ENCODE measurements around the gene PAWR. TPM values are rescaled to one million over a fixed set of nuclear protein-coding genes. Genes with fewer than 3 reads are reported as not detected.

Gene PAWR
- total RNA-seq, 1 experiment from 2014 or later = 204 TPM

DNA sequence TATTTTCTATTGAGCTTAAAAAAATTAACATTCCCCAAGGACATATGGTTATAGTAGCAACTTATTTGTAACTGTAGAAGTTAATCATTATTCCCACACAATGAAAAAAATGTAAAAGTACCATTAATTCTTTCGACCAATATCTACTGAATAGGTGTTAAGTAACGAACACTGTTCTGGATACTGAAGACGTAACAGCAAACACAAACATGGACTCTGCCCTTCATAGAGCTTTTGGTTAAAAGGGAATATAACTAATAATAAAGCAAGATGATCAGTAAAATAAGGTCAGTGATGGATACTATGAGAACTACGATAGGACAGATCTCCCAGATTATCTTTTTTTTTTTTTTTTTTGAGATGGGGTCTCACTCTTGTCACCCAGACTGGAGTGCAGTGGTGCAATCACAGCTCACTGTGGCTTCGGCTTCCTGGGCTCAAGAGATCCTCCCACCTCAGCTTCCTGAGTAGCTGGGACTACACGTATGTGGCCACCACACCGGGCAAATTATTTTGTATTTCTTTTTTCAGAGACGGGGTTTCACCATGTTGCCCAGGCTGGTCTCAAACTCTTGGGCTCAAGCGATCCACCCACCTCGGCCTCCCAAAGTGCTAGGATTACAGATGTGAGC is 93.9 kb downstream of the PAWR start:
- Histone ChIP-seq H3K9me2 (ENCODE audit: insufficient read depth) (no peaks in the 10 kb centered on the region), H3K27me3 (ENCODE audit: insufficient read depth, low read depth) (no peaks in the 10 kb centered on the region), H3K79me2 (ENCODE audit: low read depth) (peaks cover 23% of the 10 kb centered on the region), H3F3A (ENCODE audit: insufficient read depth, low read depth) (peaks cover 8% of the 10 kb centered on the region; the same call in 1 of the 2 replicates), H3K4me2 (no peak overlapping the region), H3K27ac (0 out of 2 replicates have a peak overlapping the region, but pooled peaks have one; percentile 22), H3K36me3 (ENCODE audit: low read depth) (peaks cover 9% of the 10 kb centered on the region; the same call in 1 of the 2 replicates), H3K4me3 (no peak overlapping the region), H3K4me1 (replicated peaks; ENCODE audit: insufficient read depth) (no peaks in the 10 kb centered on the region), H4K20me1 (ENCODE audit: insufficient read depth) (no peaks in the 10 kb centered on the region), H3K9me3 (ENCODE audit: insufficient read depth, low read depth) (0 out of 2 replicates have a peak, but pooled peaks cover 3% of the 10 kb centered on the region), H2AFZ (no peak overlapping the region)
- POLR2A ChIA-PET (ENCODE audit: unreplicated experiment) = no interaction called here
- CTCF ChIA-PET = interaction anchor here (0.6 kb wide), 1 partner anchor 21 kb away, joined by 14 read pairs; no protein-coding TSS in a partner anchor
- BruUV-seq (replicated peaks) = no TSS peak
- intact Hi-C loops (cut with micrococcal nuclease; ENCODE audit: unreplicated experiment) = no loop called here
- no peak for DNase-seq
- no peak for TF ChIP-seq EZH2 (IDR thresholded peaks at IDR 0.05; ENCODE audit: low read depth)
- TF ChIP-seq, protein P1, sequence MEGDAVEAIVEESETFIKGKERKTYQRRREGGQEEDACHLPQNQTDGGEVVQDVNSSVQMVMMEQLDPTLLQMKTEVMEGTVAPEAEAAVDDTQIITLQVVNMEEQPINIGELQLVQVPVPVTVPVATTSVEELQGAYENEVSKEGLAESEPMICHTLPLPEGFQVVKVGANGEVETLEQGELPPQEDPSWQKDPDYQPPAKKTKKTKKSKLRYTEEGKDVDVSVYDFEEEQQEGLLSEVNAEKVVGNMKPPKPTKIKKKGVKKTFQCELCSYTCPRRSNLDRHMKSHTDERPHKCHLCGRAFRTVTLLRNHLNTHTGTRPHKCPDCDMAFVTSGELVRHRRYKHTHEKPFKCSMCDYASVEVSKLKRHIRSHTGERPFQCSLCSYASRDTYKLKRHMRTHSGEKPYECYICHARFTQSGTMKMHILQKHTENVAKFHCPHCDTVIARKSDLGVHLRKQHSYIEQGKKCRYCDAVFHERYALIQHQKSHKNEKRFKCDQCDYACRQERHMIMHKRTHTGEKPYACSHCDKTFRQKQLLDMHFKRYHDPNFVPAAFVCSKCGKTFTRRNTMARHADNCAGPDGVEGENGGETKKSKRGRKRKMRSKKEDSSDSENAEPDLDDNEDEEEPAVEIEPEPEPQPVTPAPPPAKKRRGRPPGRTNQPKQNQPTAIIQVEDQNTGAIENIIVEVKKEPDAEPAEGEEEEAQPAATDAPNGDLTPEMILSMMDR (conservative IDR thresholded peaks at IDR 0.05) = no peak

DNA sequence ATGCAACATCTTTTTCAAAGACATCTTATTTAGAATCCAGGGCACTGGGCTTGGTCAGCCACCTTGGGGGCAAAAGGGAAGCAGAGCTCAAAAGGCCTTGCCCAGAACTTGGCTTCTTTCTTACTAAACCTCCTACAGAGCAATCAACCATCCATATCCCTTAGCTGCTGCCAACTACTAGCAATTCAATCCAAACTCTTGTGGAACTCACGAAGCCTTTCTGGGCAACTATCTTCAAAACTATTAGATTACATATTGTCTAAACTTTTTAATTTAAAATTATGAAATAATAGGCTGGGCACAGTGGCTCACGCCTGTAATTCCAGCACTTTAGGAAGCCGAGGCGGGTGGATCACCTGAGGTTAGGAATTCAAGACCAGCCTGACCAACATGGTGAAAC is 95.5 kb downstream of the PAWR start:
- Histone ChIP-seq H3K79me2 (ENCODE audit: low read depth) (peaks cover 21% of the 10 kb centered on the region; the same call in 1 of the 2 replicates), H3K27ac (no peak overlapping the region), H4K20me1 (ENCODE audit: insufficient read depth) (no peaks in the 10 kb centered on the region), H3K27me3 (ENCODE audit: insufficient read depth, low read depth) (no peaks in the 10 kb centered on the region), H3K4me2 (no peak overlapping the region), H3K9me2 (ENCODE audit: insufficient read depth) (no peaks in the 10 kb centered on the region), H3K4me3 (no peak overlapping the region), H3K9me3 (ENCODE audit: insufficient read depth, low read depth) (0 out of 2 replicates have a peak, but pooled peaks cover 3% of the 10 kb centered on the region), H2AFZ (no peak overlapping the region), H3K36me3 (ENCODE audit: low read depth) (peaks cover 19% of the 10 kb centered on the region; the same call in 1 of the 2 replicates), H3F3A (ENCODE audit: insufficient read depth, low read depth) (peaks cover 7% of the 10 kb centered on the region; the same call in 1 of the 2 replicates), H3K4me1 (replicated peaks; ENCODE audit: insufficient read depth) (no peaks in the 10 kb centered on the region)
- TF ChIP-seq, protein P1 (conservative IDR thresholded peaks at IDR 0.05) = no peak
- no peak for TF ChIP-seq EZH2 (IDR thresholded peaks at IDR 0.05; ENCODE audit: low read depth)
- BruUV-seq (replicated peaks) = no TSS peak
- CTCF ChIA-PET = no interaction called here
- POLR2A ChIA-PET (ENCODE audit: unreplicated experiment) = no interaction called here
- intact Hi-C loops (cut with micrococcal nuclease; ENCODE audit: unreplicated experiment) = no loop called here
- no peak for DNase-seq

DNA sequence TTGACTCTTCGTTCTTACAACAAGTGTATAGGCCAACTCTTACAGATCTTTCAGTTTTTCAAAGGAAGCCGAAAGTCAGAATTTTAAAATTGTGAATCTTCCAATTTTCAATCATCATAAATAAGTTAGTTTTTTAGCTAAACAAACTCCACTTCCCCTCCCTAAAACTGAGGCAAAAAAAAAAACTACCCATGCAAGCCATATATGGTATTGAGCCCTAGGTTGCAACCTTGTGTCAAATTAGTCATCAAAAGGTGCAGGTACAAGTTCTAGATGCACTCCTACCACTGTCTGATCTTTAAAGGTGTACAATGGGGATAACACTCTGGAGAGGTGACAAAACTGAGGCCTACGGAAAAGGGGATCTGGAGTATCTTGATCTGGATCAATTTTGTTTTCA is 97.9 kb downstream of the PAWR start:
- CTCF ChIA-PET = interaction anchor here (0.6 to 0.8 kb wide), 3 partner anchors 138 to 1089 kb away, joined by 3 to 10 read pairs (median 3); no protein-coding TSS in a partner anchor

More for the DNA sequence above, 97.9 kb downstream of the PAWR start:
- POLR2A ChIA-PET (ENCODE audit: unreplicated experiment) = no interaction called here
- DNase-seq = no peak
- Histone ChIP-seq H4K20me1 (ENCODE audit: insufficient read depth) (no peaks in the 10 kb centered on the region), H3K4me1 (replicated peaks; ENCODE audit: insufficient read depth) (no peaks in the 10 kb centered on the region), H3K9me3 (ENCODE audit: insufficient read depth, low read depth) (0 out of 2 replicates have a peak, but pooled peaks cover 3% of the 10 kb centered on the region), H3K27me3 (ENCODE audit: insufficient read depth, low read depth) (no peaks in the 10 kb centered on the region), H3K9me2 (ENCODE audit: insufficient read depth) (no peaks in the 10 kb centered on the region), H3F3A (ENCODE audit: insufficient read depth, low read depth) (peaks cover 3% of the 10 kb centered on the region; the same call in 1 of the 2 replicates), H2AFZ (no peak overlapping the region), H3K36me3 (ENCODE audit: low read depth) (peaks cover 19% of the 10 kb centered on the region; the same call in 1 of the 2 replicates), H3K79me2 (ENCODE audit: low read depth) (peaks cover 8% of the 10 kb centered on the region; the same call in 1 of the 2 replicates), H3K4me3 (no peak overlapping the region), H3K4me2 (no peak overlapping the region), H3K27ac (no peak overlapping the region)
- intact Hi-C loops (cut with micrococcal nuclease; ENCODE audit: unreplicated experiment) = no loop called here
- TF ChIP-seq, protein P1 (conservative IDR thresholded peaks at IDR 0.05) = no peak
- no TSS peak for BruUV-seq (replicated peaks)
